HG03280 (cell line): ENCODE results near the gene OR10G7.
"Not testable (repeated sequence)": the region's sequence is repeated elsewhere in the genome, so short reads cannot be mapped to it uniquely, and the experiment has no call there.

Source experiments
- ATAC-seq: cut with Tn5 transposase; IDR thresholded peaks from one replicate; pipeline ENCODE4 v1.9.1; 2021; ENCODE audit warnings: mild to moderate bottlenecking, moderate library complexity; ENCODE audit not compliant: unreplicated experiment

Gene OR10G7

GRCh38 chr11:124043420-124043819, 2.3 kb upstream of the OR10G7 start:
- ATAC-seq: no peak

GRCh38 chr11:124039557-124039956, 1.6 kb downstream of the OR10G7 start:
- no peak for ATAC-seq

DNA sequence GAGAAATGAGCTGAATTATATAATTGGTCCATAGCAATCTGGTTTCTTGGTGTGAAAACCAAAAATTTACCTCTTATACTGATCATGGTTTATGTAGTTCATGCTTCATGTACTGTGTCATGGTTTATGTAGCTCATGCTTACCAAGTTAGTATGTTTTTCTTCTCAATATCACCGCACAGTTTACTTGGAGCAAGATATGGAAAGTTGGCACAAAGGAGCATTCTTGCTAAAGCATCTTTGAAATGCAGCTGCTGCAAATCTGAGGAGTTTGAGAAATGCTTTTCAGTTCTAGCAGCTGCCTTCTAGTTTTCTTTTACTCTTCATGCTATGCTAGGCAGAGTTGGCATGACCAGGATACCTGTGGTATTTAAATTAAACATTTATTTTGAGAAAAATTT, 4.5 kb downstream of the OR10G7 start:
- no peak for ATAC-seq

DNA sequence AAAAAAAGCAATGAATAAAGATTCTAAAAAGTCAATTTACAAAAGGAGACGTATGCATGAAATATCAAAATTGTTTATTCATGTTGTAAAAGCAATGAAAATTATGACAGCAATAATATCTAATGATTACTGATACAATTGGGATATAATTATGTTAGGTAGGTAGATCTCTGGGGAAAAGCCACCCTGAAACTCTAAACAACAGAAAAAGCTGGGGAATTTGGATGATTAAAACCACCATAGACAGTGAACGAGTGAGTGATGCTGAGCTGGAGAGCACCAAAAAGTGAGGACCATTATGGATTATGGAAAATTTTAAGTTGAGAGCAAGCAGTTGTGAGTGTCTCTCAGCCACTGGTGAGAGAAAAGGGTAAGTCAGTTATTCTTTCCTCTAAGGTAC, 14.6 kb downstream of the OR10G7 start, which contains the start of gene OR10G8:
Gene OR10G8 (plus strand): TSS at position 301 of the 400 bp plus-strand sequence. CDS start 2,825 bp downstream, outside the sequence.
- no peak for ATAC-seq

GRCh38 chr11:124015837-124016236, 25.3 kb downstream of the OR10G7 start:
- not testable (repeated sequence) for ATAC-seq

DNA sequence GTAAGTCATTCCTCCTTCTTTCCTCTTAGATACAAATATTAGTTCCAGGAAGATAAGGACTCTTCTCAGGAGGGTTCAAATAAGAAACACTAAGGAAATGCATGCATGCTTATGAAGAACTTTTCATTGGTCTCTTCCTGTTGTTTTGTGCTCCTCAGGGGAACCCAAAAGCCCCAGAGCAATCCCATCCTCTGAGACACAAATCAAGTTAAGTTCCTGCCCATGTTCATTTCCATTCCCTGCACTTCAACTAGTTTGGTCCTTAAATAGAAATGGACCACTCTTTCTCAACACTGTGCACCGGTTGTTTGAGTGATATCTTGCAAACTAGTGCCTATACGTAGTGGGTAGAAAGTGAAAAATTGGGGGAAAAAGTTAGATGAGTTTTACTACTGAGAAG, 28.4 kb downstream of the OR10G7 start, which contains the start of gene OR10G4:
Gene OR10G4 (plus strand): TSS at position 301 of the 400 bp plus-strand sequence. CDS start 2,578 bp downstream, outside the sequence.
- ATAC-seq: no peak

DNA sequence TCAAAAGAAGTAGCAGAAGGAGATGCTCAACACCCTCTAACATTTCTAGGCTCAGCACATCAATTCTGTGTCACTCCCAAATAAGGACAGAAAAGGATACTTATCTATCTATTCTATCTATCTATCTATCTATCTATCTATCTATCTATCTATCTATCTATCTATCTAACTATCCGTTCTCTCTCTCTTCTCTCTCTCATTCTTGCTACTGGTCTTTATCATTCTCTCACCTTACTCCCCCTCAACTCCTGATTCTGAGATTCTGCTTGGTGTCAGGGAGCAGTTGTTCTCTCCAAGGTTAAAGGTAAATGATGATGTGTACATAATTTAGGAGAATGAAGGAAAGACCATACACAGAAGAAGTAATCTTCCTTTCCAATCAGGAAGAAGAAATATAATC, 46.0 kb downstream of the OR10G7 start, which contains the start of gene OR10G6:
Gene OR10G6 (minus strand): TSS at position 43 of the 400 bp plus-strand sequence. CDS start 0 bp downstream, at position 43.
- no peak for ATAC-seq
